ENCODE data around the gene IL11RA. TPM values are rescaled to one million over a fixed set of nuclear protein-coding genes. Genes with fewer than 3 reads are reported as not detected.

The IL11RA gene
- total and polyA plus RNA-seq, 8 donors, result 4.4 to 57.4 (median 22.7) TPM

GRCh38 chr9:34652602-34653000, 616 bp downstream of the IL11RA start:
- Histone ChIP-seq H3K4me1 (peaks cover 52 to 75% (median 60%) of the 10 kb centered on the region in 4 donors), H3K4me3 (peak overlapping the region; percentile 26 to 44 (median 37)), H3K9me3 (no peaks in the 10 kb centered on the region), H3K27ac (peak overlapping the region; percentile 53 to 84 (median 77)), H3K27me3 (no peaks in the 10 kb centered on the region), H3K36me3 (peaks cover 14 to 25% (median 22%) of the 10 kb centered on the region in 4 donors)
- DNase-seq, result no peak
- TF ChIP-seq POLR2AphosphoS5 (IDR thresholded peaks at IDR 0.05), result no peak
- TF ChIP-seq, protein P1, sequence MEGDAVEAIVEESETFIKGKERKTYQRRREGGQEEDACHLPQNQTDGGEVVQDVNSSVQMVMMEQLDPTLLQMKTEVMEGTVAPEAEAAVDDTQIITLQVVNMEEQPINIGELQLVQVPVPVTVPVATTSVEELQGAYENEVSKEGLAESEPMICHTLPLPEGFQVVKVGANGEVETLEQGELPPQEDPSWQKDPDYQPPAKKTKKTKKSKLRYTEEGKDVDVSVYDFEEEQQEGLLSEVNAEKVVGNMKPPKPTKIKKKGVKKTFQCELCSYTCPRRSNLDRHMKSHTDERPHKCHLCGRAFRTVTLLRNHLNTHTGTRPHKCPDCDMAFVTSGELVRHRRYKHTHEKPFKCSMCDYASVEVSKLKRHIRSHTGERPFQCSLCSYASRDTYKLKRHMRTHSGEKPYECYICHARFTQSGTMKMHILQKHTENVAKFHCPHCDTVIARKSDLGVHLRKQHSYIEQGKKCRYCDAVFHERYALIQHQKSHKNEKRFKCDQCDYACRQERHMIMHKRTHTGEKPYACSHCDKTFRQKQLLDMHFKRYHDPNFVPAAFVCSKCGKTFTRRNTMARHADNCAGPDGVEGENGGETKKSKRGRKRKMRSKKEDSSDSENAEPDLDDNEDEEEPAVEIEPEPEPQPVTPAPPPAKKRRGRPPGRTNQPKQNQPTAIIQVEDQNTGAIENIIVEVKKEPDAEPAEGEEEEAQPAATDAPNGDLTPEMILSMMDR (IDR thresholded peaks at IDR 0.05), result no peak
- TF ChIP-seq EP300 (IDR thresholded peaks at IDR 0.05), result no peak
- TF ChIP-seq POLR2A (IDR thresholded peaks at IDR 0.05), result no peak
- intact Hi-C loops (cut with DNase I; ENCODE audit: low total_unique reads), result no loop called here
- 21 to 38% (median 37%) methylated on average over 5 of the region's 5 CpGs for WGBS, 5 donors

DNA sequence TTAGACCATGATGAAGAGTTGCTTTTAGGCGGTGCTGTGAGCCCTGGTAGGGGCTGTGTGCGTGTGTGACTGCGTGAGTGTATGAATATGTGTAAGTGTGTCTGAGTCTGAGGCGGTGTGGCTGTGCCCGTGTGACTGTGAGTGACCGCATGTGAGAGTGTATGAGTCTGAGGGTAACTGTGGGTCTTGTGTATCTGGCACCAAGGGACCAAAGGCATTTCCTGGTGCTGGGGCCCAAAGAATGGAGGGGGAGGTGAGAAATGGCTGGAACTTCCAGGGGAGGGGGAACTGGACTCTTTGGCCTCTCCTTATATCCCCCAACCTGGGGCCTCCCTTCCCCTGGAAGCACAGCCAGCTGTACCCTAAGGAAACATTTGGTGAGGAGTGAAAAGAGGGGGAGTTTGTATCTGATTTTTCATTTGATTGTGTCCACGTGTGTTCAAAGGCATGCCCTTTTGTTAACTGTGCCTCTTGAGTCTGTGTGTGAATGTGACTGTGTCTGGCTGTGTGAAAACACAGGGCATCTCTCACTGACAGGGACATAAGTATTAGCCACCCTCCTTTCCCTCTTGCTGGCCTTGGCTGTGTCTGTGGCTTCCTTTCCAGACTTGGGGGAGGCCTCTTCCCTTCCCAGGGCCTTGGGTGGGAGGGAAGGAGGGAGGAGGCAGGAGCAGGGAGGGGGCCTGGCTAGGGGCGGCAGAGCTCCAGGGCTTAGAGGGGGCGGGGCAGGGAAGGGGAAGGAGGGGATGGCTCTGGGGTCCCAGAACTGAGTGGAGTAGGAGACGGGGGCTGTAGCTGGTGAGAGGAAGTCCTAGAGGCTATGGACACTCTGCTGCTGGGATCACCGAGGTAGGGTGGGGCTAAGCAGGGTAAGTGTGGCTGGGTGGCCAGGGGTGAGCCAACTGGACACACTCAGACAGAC, 1.4 kb downstream of the IL11RA start:
- Histone ChIP-seq H3K9me3 (no peaks in the 10 kb centered on the region), H3K36me3 (peaks cover 12 to 22% (median 18%) of the 10 kb centered on the region in 4 donors), H3K4me3 (peak overlapping the region in 3 of 4 donors; percentile 33 to 44 (median 41)), H3K27me3 (no peaks in the 10 kb centered on the region), H3K4me1 (peaks cover 46 to 67% (median 52%) of the 10 kb centered on the region in 4 donors), H3K27ac (peak overlapping the region in 4 of 5 donors; percentile 53 to 84 (median 80))
- WGBS, 5 donors, result 49 to 64% (median 57%) methylated on average over 11 of the region's 11 CpGs
- peak in 1 of 2 donors; percentile 89 for DNase-seq
- TF ChIP-seq, protein P1 (IDR thresholded peaks at IDR 0.05), result no peak
- TF ChIP-seq POLR2AphosphoS5 (IDR thresholded peaks at IDR 0.05) (no peak), EP300 (IDR thresholded peaks at IDR 0.05) (no peak), POLR2A (IDR thresholded peaks at IDR 0.05) (no peak)
- intact Hi-C loops (cut with DNase I; ENCODE audit: low total_unique reads), result no loop called here

GRCh38 chr9:34654323-34655051, 2.5 kb downstream of the IL11RA start:
- peaks cover 4 to 11% (median 9%) of the 10 kb centered on the region in 4 donors for H3K36me3 ChIP-seq
- peak overlapping the region in 4 of 5 donors; percentile 53 to 84 (median 80) for H3K27ac ChIP-seq
- H3K4me1 ChIP-seq, result peaks cover 46 to 56% (median 49%) of the 10 kb centered on the region in 4 donors
- WGBS, 5 donors, result 20 to 43% (median 25%) methylated on average over 7 to 11 of the region's 11 CpGs
- TF ChIP-seq POLR2AphosphoS5 (IDR thresholded peaks at IDR 0.05), result no peak
- TF ChIP-seq, protein P1 (IDR thresholded peaks at IDR 0.05), result no peak
- no peak for TF ChIP-seq POLR2A (IDR thresholded peaks at IDR 0.05)
- TF ChIP-seq EP300 (IDR thresholded peaks at IDR 0.05), result no peak
- H3K27me3 ChIP-seq, result no peaks in the 10 kb centered on the region
- peak; percentile 46 to 88 for DNase-seq
- intact Hi-C loops (cut with DNase I; ENCODE audit: low total_unique reads), result no loop called here
- peak overlapping the region in 1 of 4 donors; percentile 3 for H3K4me3 ChIP-seq
- no peaks in the 10 kb centered on the region for H3K9me3 ChIP-seq

DNA sequence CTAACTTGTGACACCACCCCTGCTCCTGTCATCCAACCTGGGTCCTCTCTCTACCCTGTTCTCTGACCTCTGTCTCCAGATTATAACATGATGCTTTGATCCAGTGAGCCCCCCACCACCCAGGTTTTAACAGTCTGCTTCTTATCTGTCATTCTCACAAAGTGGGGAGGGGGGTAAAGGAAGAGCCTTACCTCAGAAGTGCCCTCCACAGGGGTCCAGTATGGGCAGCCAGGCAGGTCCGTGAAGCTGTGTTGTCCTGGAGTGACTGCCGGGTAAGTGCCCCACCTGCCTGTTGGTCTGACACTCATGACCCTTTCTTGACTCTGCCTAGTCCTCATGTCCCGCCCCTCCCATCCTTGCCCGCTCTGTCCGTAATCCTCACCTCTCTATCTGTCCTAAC, 3.4 kb downstream of the IL11RA start:
- TF ChIP-seq POLR2A (IDR thresholded peaks at IDR 0.05) (no peak), EP300 (IDR thresholded peaks at IDR 0.05) (no peak), POLR2AphosphoS5 (IDR thresholded peaks at IDR 0.05) (no peak)
- TF ChIP-seq, protein P1 (IDR thresholded peaks at IDR 0.05), result no peak
- no peak overlapping the region for H3K4me3 ChIP-seq
- 68 to 82% (median 79%) methylated on average over 5 of the region's 5 CpGs for WGBS, 5 donors
- intact Hi-C loops (cut with DNase I; ENCODE audit: low total_unique reads), result no loop called here
- peaks cover under 1 to 11% (median 8%) of the 10 kb centered on the region in 4 donors for H3K36me3 ChIP-seq
- H3K4me1 ChIP-seq, result peaks cover 46 to 56% (median 49%) of the 10 kb centered on the region in 4 donors
- H3K27ac ChIP-seq, result peak overlapping the region in 4 of 5 donors; percentile 53 to 84 (median 80)
- DNase-seq, result no peak
- no peaks in the 10 kb centered on the region for H3K9me3 ChIP-seq
- H3K27me3 ChIP-seq, result no peaks in the 10 kb centered on the region

Measured in stomach (tissue), 9 donors.